ENCODE measurements around the gene ZNF785.
A peak's percentile ranks its signal among the peaks of the same experiment; 100 is the strongest.

DNA sequence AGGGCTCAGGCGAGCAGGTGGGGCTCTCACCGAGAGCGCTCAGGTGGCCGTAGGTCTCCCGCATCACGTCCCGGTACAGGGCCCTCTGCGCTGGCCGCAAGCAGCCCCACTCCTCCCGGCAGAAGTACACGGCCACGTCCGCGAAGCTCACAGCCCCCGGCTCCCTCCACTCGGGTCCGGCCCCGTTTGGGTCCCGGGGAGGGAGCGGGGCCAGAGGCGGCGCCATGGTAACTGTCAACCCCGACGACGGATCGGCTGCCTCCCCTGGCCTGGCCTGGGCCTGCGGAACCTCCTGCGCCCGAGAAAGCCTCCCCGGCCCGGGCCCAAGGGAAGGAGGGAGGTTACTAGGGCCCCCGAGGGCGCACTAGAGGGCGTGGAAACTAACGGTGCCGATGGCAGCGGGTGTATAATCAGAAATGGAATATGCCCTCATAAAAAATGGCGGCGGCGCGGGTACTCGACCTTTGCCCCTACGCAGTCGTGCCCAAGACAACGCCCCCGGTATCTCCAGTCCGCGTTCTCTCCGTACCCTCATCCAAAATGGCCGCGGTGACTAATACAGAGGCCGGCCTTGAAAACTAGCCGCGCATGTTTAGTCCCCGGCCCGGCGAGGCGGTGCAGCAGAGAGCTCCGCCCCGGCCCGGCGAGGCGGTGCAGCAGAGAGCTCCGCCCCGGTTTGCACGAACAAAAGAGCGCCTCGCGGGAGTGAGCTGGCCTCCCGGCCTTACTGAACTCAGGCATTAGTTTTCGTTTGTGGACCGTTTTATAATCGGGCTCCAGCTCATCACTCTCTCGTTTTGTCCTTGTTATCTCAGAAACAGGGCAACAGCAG lies 27.3 kb downstream of the ZNF785 start, which contains the start of gene ZNF764:
- TF ChIP-seq, protein P1, sequence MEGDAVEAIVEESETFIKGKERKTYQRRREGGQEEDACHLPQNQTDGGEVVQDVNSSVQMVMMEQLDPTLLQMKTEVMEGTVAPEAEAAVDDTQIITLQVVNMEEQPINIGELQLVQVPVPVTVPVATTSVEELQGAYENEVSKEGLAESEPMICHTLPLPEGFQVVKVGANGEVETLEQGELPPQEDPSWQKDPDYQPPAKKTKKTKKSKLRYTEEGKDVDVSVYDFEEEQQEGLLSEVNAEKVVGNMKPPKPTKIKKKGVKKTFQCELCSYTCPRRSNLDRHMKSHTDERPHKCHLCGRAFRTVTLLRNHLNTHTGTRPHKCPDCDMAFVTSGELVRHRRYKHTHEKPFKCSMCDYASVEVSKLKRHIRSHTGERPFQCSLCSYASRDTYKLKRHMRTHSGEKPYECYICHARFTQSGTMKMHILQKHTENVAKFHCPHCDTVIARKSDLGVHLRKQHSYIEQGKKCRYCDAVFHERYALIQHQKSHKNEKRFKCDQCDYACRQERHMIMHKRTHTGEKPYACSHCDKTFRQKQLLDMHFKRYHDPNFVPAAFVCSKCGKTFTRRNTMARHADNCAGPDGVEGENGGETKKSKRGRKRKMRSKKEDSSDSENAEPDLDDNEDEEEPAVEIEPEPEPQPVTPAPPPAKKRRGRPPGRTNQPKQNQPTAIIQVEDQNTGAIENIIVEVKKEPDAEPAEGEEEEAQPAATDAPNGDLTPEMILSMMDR (IDR thresholded peaks at IDR 0.05), result peak in 4 of 5 experiments; percentile 2 to 36 (median 6)
- TF ChIP-seq POLR2A (IDR thresholded peaks at IDR 0.05), result peak; percentile 19 to 44
